HCT116 (cell line): ENCODE results near the gene INSIG2. TPM values are rescaled to one million over a fixed set of nuclear protein-coding genes. Genes with fewer than 3 reads are reported as not detected.

Source experiments
- ATAC-seq: fragments of 200-7000 bp; cut with Tn5 transposase; 2 replicates; pipeline ENCODE4 v1.9.1; 2020; ENCODE audit warnings: mild to moderate bottlenecking, moderate library complexity
- BruUV-seq: library from RNA; stranded (reverse); fragments of 400-500 nt; replicated peaks from 2 replicates; lab custom pipeline; 2021; lab: Mats Ljungman, UMichigan
- CTCF ChIA-PET: fragments of 300-600 bp; sonication (Branson Sonifier 250); formaldehyde crosslinking; loops from one replicate; lab custom pipeline; 2021; ENCODE audit warnings: antibody characterized with exemption; lab: Charles Lee
- POLR2A ChIA-PET: fragments of 300-600, 350-600 bp; sonication (Branson Sonifier 250); formaldehyde crosslinking; loops from one replicate; lab custom pipeline; 2021; ENCODE audit warnings: antibody characterized with exemption; lab: Charles Lee
- RAD21 ChIA-PET, 2 experiments: fragments of 300-600 bp; sonication (Branson Sonifier 250); formaldehyde crosslinking; loops; one replicate each; lab custom pipeline; 2023; ENCODE audit warnings: low total read pairs in 2 of 2; ENCODE audit not compliant: uncharacterized antibody in 2 of 2, unreplicated experiment in 2 of 2, low non-redundant PET in 1 of 2; lab: Charles Lee
- DNase-seq: peaks from one replicate; pipeline ENCODE4 v3.0.0-alpha.2; 2010; ENCODE audit warnings: low read depth, low spot score
- H2AFZ ChIP-seq: fragments of 200-600 bp; shearing (Covaris generic), sonication (generic); 2 replicates; pipeline ENCODE4 v1.6.1; 2017; ENCODE audit warnings: low read depth, mixed run types, mixed read lengths, antibody characterized with exemption, low read length; ENCODE audit not compliant: poor library complexity, severe bottlenecking
- H3K27ac ChIP-seq: 2 replicates; pipeline ENCODE4 v1.5.1; 2012; ENCODE audit warnings: low read depth, low read length
- H3K27me3 ChIP-seq: fragments of 200-600 bp; sonication (generic); 2 replicates; pipeline ENCODE4 v1.6.1; 2016; ENCODE audit warnings: mixed run types, low read length, mixed read lengths; ENCODE audit not compliant: insufficient read depth
- H3K36me3 ChIP-seq, 2 experiments: fragments of 200-500 bp in 1 of 2; fragments of 200-600 bp in 1 of 2; sonication (Bioruptor generic) in 1 of 2; sonication (generic) in 1 of 2; 2 replicates each; pipeline versions ENCODE4 v1.5.1 to v1.6.1; 2014 to 2016; ENCODE audit warnings: low read length in 2 of 2, inconsistent platforms in 1 of 2, mixed read lengths in 1 of 2, mixed run types in 1 of 2; ENCODE audit not compliant: insufficient read depth in 2 of 2, control insufficient read depth in 1 of 2
- H3K4me1 ChIP-seq, 2 experiments: fragments of 200-600 bp in 1 of 2; sonication (generic) in 1 of 2; 2 replicates each; pipeline versions ENCODE4 v1.5.1 to v1.6.1; 2012 to 2017; ENCODE audit warnings: low read length in 2 of 2, inconsistent platforms in 1 of 2, mild to moderate bottlenecking in 1 of 2, mixed read lengths in 1 of 2, mixed run types in 1 of 2, moderate library complexity in 1 of 2; ENCODE audit not compliant: insufficient read depth in 2 of 2, control insufficient read depth in 1 of 2
- H3K4me2 ChIP-seq: fragments of 200-600 bp; sonication (generic); 2 replicates; pipeline ENCODE4 v1.6.1; 2017; ENCODE audit warnings: mixed run types, low read length, mixed read lengths
- H3K4me3 ChIP-seq, 2 experiments: fragments of 200-600 bp in 1 of 2; sonication (generic) in 1 of 2; replicated peaks in 1 of 2; 2 replicates each; pipeline ENCODE4 v1.5.1; 2011 to 2016; ENCODE audit warnings: low read length in 2 of 2, control low read depth in 1 of 2, low read depth in 1 of 2, mild to moderate bottlenecking in 1 of 2, mixed read lengths in 1 of 2, mixed run types in 1 of 2
- H3K79me2 ChIP-seq: fragments of 200-600 bp; sonication (generic); 2 replicates; pipeline ENCODE4 v1.6.1; 2017; ENCODE audit warnings: mild to moderate bottlenecking, mixed run types, low read length, moderate library complexity, mixed read lengths; ENCODE audit not compliant: insufficient read depth
- H3K9ac ChIP-seq: fragments of 200-600 bp; sonication (generic); 2 replicates; pipeline ENCODE4 v1.6.1; 2016; ENCODE audit warnings: low read length, mixed read lengths
- H3K9me2 ChIP-seq: fragments of 200-600 bp; sonication (generic), shearing (Covaris generic); 2 replicates; pipeline ENCODE4 v1.6.1; 2017; ENCODE audit warnings: mixed run types, mild to moderate bottlenecking, moderate library complexity; ENCODE audit not compliant: insufficient read depth
- H3K9me3 ChIP-seq, 2 experiments: fragments of 200-500 bp in 1 of 2; fragments of 200-600 bp in 1 of 2; sonication (Bioruptor generic) in 1 of 2; sonication (generic) in 1 of 2; 2 replicates each; pipeline ENCODE4 v1.6.1; 2014 to 2017; ENCODE audit warnings: low read length in 2 of 2, mixed read lengths in 2 of 2, inconsistent platforms in 1 of 2, low read depth in 1 of 2, mild to moderate bottlenecking in 1 of 2, mixed run types in 1 of 2, moderate library complexity in 1 of 2; ENCODE audit not compliant: control insufficient read depth in 1 of 2, insufficient read depth in 1 of 2
- H4K20me1 ChIP-seq: fragments of 200-600 bp; sonication (generic), shearing (Covaris generic); 2 replicates; pipeline ENCODE4 v1.6.1; 2017; ENCODE audit warnings: mixed run types, mild to moderate bottlenecking, moderate library complexity; ENCODE audit not compliant: insufficient read depth
- EGR1 ChIP-seq: IDR thresholded peaks from 2 replicates; pipeline ENCODE4 v1.6.1; 2012; ENCODE audit warnings: low read depth
- ELF1 ChIP-seq: IDR thresholded peaks from 2 replicates; pipeline ENCODE4 v1.6.1; 2012; ENCODE audit warnings: low read depth, borderline replicate concordance
- EZH2 ChIP-seq: fragments of 200-600 bp; sonication (generic); IDR thresholded peaks from 2 replicates; pipeline ENCODE4 v1.6.1; 2017; ENCODE audit warnings: antibody characterized with exemption, mixed run types
- TCF7L2 ChIP-seq: IDR thresholded peaks from 2 replicates; pipeline ENCODE4 v1.7.0; 2011; ENCODE audit warnings: borderline replicate concordance, inconsistent platforms; ENCODE audit not compliant: insufficient read depth, insufficient read length; ENCODE audit errors: extremely low read depth
- ZFX ChIP-seq: fragments of 450-650 bp; IDR thresholded peaks from 2 replicates; pipeline ENCODE4 v1.6.1; 2017
- intact Hi-C: fragments of 100-400 bp; cut with micrococcal nuclease; formaldehyde crosslinking; loops from 2 replicates; pipeline ENCODE4 v1.10.0; 2022
- total RNA-seq: library from RNA; stranded (reverse); gene quantifications from one replicate; pipeline ENCODE4 v1.2.1, GENCODE V29; 2021; ENCODE audit not compliant: unreplicated experiment
- TF ChIP-seq, protein P1 (sequence below): IDR thresholded peaks from 2 replicates; pipeline ENCODE4 v1.6.1; 2012; ENCODE audit warnings: low read depth
- TF ChIP-seq, protein P2 (sequence below): IDR thresholded peaks from 2 replicates; pipeline ENCODE4 v1.6.1; 2012

INSIG2 gene
- total RNA-seq, 1 experiment from 2014 or later, result 21.8 TPM

DNA sequence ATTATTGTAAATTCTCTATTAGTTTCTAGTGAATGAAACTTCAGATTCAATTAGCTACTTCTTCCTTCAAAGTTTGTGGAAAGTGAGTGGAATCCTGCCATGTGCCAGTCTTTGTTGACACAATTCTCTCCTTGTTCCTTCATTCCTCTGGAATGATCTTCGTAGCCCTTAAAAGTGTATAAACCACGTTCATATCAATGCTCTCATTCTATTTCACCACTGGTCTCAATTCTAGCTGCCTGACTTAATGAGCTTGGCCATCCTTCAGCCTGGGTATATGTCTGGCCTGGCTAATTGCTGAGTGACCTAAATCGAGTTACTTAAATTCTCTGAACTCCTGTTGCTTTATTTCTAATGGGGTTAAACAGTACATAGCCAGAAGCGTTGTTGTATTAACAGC, 43.5 kb downstream of the INSIG2 start:
- ATAC-seq (no peak), DNase-seq (no peak)
- no peaks in the 10 kb centered on the region; a peak in 1 of 4 replicates for H3K4me1 ChIP-seq
- TF ChIP-seq ELF1 (no peak), ZFX (no peak), EGR1 (no peak), TCF7L2 (no peak), EZH2 (no peak)
- TF ChIP-seq, protein P1, sequence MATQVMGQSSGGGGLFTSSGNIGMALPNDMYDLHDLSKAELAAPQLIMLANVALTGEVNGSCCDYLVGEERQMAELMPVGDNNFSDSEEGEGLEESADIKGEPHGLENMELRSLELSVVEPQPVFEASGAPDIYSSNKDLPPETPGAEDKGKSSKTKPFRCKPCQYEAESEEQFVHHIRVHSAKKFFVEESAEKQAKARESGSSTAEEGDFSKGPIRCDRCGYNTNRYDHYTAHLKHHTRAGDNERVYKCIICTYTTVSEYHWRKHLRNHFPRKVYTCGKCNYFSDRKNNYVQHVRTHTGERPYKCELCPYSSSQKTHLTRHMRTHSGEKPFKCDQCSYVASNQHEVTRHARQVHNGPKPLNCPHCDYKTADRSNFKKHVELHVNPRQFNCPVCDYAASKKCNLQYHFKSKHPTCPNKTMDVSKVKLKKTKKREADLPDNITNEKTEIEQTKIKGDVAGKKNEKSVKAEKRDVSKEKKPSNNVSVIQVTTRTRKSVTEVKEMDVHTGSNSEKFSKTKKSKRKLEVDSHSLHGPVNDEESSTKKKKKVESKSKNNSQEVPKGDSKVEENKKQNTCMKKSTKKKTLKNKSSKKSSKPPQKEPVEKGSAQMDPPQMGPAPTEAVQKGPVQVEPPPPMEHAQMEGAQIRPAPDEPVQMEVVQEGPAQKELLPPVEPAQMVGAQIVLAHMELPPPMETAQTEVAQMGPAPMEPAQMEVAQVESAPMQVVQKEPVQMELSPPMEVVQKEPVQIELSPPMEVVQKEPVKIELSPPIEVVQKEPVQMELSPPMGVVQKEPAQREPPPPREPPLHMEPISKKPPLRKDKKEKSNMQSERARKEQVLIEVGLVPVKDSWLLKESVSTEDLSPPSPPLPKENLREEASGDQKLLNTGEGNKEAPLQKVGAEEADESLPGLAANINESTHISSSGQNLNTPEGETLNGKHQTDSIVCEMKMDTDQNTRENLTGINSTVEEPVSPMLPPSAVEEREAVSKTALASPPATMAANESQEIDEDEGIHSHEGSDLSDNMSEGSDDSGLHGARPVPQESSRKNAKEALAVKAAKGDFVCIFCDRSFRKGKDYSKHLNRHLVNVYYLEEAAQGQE, result no peak
- TF ChIP-seq, protein P2, sequence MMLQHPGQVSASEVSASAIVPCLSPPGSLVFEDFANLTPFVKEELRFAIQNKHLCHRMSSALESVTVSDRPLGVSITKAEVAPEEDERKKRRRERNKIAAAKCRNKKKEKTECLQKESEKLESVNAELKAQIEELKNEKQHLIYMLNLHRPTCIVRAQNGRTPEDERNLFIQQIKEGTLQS, result no peak
- H3K27ac ChIP-seq, result no peak overlapping the region
- no peaks in the 10 kb centered on the region for H3K36me3 ChIP-seq
- no peak overlapping the region for H3K9ac ChIP-seq
- RAD21 ChIA-PET, result no interaction called here
- POLR2A ChIA-PET, result interaction anchor here (1.0 kb wide), 1 partner anchor 11 kb away, joined by 3 read pairs; no protein-coding TSS in a partner anchor
- no peak overlapping the region for H2AFZ ChIP-seq
- BruUV-seq, result no TSS peak
- H3K4me2 ChIP-seq, result no peak overlapping the region
- intact Hi-C loops, result no loop called here
- no peaks in the 10 kb centered on the region for H3K9me2 ChIP-seq
- CTCF ChIA-PET, result no interaction called here
- H4K20me1 ChIP-seq, result no peaks in the 10 kb centered on the region
- H3K4me3 ChIP-seq, result no peak overlapping the region
- no peaks in the 10 kb centered on the region for H3K9me3 ChIP-seq
- H3K27me3 ChIP-seq, result no peaks in the 10 kb centered on the region
- no peaks in the 10 kb centered on the region for H3K79me2 ChIP-seq
